Renal cortical epithelial cell (primary cell): Measurements from ENCODE around the gene RAB39B. TPM values are rescaled to one million over a fixed set of nuclear protein-coding genes. Genes with fewer than 3 reads are reported as not detected.
"Not testable (repeated sequence)": the region's sequence is repeated elsewhere in the genome, so short reads cannot be mapped to it uniquely, and the experiment has no call there.

Experiments
- DNase-seq: peaks from one replicate; pipeline ENCODE4 v3.0.0-alpha.2; 2011; ENCODE audit warnings: low read depth
- total RNA-seq: library from RNA; depleted of rRNA; stranded (reverse); fragments of >200 nt; gene quantifications from 2 replicates; pipeline ENCODE4 v1.2.3, GENCODE V29; 2014

The RAB39B gene, protein sequence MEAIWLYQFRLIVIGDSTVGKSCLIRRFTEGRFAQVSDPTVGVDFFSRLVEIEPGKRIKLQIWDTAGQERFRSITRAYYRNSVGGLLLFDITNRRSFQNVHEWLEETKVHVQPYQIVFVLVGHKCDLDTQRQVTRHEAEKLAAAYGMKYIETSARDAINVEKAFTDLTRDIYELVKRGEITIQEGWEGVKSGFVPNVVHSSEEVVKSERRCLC
- total RNA-seq, result under 0.01 and 0.35 TPM in 2 replicates

GRCh38 chrX:155263854-155264628 is at the start of gene RAB39B:
Gene RAB39B (minus strand): TSS chrX:155264491. CDS start chrX:155264288, 203 bp downstream.
- peak; percentile 22 for DNase-seq

GRCh38 chrX:155313766-155314165 is 49.5 kb upstream of the RAB39B start:
- no peak for DNase-seq

GRCh38 chrX:155293771-155294170 is 29.5 kb upstream of the RAB39B start:
- DNase-seq, result no peak

DNA sequence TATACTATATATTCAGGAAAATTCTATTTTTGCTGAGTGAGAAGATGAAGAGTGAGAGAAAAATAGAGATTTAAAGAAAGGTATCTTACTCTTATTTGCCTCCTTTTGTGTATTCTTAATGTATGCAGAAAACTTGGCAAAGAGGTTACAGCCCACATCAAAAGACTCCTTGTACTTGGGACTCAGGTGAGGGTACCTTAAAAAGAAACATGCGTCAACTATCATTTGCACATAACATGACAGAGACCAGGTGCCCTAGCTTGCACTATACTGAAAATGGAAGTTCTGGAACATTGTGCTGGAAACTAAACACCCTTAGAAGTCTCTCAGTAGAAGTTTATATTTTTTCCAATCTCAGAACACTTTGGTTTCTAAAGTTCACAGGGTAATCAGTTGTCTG is 15.6 kb upstream of the RAB39B start:
- no peak for DNase-seq

- DNase-seq, result no peak
Observed at GRCh38 chrX:155270969-155271368, 6.7 kb upstream of the RAB39B start.

DNA sequence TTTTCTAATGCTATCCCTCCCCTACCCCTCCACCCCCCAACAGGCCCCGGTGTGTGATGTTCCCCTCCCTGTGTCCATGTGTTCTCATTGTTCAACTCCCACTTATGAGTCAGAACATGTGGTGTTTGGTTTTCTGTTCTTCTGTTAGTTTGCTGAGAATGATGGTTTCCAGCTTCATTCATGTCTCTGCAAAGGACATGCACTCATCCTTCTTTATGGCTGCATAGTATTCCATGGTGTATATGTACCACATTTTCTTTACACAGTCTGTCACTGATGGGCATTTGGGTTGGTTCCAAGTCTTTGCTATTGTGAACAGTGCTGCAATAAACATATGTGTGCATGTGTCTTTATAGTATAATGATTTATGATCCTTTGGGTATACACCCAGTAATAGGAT is 3.7 kb upstream of the RAB39B start:
- DNase-seq, result not testable (repeated sequence)

GRCh38 chrX:155266439-155266838 is 2.1 kb upstream of the RAB39B start:
- DNase-seq, result no peak

GRCh38 chrX:155262970-155263754 is 1.1 kb downstream of the RAB39B start:
- DNase-seq, result no peak

GRCh38 chrX:155259752-155260151 is 4.5 kb downstream of the RAB39B start:
- DNase-seq, result no peak

DNA sequence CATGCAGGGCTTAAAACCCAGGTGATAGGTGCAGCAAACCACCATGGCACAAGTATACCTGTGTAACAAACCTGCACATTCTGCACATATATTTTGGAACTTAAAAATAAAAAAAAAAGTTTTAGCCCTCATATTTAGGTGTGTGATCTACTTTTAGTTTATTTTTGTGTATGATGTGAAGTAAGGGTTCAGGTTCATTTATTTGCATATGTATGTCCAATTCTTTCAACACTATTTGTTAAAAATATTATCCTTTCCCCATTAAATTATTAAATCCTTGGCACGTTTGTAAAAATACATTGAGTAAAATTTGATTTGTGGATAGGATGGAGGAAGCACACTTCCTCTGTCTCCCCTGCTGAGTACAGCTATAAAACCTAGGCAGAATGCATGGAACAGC is 12.9 kb downstream of the RAB39B start:
- DNase-seq, result no peak

DNA sequence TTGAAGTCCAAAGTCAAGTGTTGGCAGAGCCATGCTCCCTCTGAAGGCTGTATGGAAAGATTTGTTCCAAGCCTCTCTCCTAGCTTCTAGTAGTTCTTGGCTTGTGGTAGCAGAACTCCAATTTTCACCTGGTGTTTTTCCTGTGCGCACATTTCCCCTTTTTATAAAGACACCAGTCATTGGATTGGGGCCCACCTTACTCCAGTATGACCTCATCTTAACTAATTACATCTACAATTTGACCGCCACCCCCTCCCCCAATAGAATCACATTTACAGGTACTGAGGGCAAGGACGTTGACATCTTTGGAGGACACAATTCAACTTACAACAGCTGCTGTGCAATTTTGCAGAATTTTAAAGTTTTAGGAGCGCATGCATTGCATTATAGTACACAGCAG is 16.8 kb downstream of the RAB39B start:
- no peak for DNase-seq

- DNase-seq, result no peak
Observed at GRCh38 chrX:155246748-155247147, 17.5 kb downstream of the RAB39B start.

DNA sequence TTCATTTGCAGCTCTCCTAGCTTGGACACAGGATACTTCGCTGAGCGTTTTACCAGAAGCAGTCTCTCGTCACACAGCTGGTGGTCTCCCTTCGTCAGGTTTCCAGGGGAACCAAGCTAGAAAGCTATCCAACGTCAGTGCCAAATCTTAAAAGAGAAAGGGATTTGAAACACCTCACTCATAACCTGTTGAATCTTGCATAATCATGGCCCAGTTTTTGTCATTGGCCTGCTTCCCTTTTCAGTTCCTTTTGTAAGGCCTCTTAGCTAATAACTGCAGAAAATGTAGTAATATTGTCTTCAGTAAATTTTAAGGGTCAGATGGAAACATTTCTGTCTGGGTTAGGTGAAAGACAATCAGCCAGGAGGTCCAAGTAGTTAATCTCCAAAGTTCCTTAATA is 22.0 kb downstream of the RAB39B start:
- no peak for DNase-seq

- no peak for DNase-seq
Observed at GRCh38 chrX:155237719-155238118, 26.6 kb downstream of the RAB39B start.

DNA sequence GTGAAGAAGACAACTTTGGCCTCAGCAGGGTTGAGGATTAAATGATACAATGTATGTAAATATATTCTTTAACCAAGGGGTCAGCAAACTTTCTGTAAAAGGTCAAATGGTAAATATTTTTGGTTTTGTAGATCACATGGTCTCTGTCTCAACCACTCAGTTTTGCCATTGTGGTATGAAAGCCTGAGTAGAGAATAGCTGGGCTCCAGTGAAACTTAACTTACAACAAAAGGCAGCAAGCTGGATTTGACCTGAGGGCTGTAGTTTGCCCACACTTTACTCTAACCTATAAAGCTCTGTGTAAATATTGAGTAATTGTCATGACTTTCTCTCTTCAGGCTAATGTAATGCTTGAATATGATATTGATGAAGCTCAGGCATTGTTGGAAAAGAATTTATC is 28.4 kb downstream of the RAB39B start:
- DNase-seq, result peak; percentile 23

DNA sequence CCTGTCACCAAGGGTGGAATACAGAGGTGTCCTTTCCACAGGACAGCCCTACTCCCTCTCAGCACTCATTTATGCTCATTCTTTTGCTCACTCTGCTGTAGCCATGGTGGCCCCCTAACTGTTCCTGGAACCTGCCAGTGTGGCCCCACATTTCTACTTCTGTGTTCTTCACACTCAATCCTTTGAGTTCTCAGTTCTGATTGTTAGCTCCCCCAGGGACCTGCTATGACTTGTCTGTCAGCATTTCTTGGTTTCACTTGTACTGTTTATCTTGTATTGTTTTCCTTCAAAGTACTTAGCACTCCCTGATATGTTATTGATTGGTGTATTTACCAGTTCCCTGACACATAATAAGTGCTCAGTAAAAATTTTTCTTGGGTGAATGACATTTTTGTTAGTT is 33.1 kb downstream of the RAB39B start:
- no peak for DNase-seq

DNA sequence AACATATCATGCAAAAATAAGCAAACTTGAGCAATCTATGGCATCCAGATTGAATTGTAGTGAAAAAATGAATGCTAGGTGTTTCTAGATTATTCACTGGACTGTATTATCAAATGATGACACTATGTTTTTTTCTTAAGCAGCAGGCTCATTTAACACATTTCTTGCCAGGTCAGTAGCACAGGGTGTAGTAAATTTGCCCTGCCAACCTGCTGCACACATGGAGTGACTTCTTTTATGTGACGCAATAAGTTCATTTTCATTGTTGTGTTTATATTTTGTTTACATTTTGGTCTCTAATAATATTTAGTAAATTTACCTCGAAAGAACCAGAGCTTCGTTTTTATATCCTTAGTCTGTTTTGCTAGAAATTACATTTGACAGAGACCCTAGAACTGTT is 38.5 kb downstream of the RAB39B start:
- no peak for DNase-seq

- not testable (repeated sequence) for DNase-seq
Observed at GRCh38 chrX:155223746-155224145, 40.5 kb downstream of the RAB39B start.

- DNase-seq, result no peak
Observed at GRCh38 chrX:155221351-155221750, 42.9 kb downstream of the RAB39B start.

DNA sequence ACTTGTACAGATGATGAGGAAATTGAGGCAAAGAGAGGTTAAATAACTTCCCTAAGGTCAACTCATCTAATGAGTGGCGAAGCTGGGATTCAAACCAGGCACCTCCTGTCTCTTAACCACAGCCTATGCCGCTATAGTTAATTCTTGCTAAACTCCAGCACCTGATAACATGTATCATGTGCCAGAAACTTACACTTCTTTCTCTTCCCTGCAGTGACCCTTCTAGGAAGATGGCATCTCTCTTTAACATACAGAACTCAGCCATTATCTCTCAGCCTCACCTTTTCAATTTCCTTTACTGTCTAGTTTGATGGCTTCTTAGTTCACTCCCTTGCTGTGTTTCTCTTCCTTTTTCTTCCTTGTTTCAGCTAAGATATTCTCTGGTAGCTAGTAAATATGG is 45.5 kb downstream of the RAB39B start:
- DNase-seq, result no peak

DNA sequence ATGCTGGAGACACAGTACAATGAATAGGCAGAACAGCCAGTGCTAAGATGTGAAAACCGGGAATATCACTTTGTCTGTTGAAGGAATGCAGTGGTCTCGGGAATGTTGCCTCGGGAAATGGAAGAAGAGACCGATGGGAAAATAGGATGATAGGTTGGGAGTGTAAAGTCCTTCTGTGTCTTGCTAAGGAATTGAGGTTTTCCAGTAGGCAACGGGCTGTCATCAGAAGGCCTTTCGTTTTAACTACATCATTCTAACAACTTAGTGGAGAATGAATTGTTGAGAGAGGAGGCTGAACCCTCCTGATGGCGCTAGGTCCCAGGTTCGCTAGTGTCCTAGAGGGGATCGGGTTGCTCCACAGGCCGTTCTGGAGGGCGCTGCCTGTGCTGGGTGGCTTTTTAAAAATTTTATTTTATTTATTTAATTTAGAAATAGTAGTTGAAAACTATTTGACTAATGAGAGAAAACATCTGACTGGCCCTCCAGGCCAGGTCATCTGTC is 47.3 kb downstream of the RAB39B start:
- peak; percentile 13 for DNase-seq

DNA sequence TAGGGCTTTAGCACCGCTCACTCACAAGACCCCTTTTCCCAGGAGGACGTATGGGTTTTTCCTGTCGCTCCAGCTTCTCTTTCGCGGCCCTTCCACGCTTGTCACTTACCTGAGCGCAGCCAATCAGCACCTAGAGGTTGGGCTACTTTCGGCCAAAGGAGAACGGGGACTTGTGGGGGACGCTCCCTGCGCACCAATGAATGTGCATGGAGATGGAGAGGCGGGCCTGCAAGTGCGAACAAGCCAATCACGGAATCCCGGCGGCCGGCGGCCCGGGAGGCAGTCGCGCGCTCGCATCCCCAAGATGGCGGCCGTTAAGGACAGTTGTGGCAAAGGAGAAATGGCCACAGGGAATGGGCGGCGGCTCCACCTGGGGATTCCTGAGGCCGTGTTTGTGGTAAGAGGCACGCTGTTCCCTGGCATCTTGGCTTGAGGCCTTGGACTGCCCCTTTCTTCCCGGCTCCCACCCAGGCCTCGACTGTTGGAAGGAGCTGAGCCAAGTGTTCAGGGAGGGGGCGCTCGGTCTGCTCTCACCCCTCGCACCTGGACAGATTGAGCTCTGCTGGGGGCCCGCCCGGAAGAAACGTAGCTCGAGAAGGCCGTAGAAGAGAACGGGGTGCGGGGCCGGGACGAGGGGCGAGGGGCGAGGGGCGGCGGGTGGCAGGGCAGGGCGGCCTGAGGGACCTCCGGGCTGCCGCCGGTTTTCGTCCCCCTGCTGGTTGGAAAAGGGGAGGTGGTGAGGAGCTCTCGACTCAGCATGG is 47.9 kb downstream of the RAB39B start, which contains the start of gene VBP1:
TSS of gene VBP1 (plus strand) at position 282 of the 761 bp plus-strand sequence. CDS start at position 305, 23 bp downstream.
- DNase-seq, result peak; percentile 92
